HG03097 (cell line): ENCODE results near the gene CHIC2.
"Not testable (repeated sequence)": the region's sequence is repeated elsewhere in the genome, so short reads cannot be mapped to it uniquely, and the experiment has no call there.

ENCODE experiments used
- ATAC-seq: cut with Tn5 transposase; IDR thresholded peaks from one replicate; pipeline ENCODE4 v1.9.1; 2021; ENCODE audit not compliant: unreplicated experiment, low FRiP score

CHIC2 gene

DNA sequence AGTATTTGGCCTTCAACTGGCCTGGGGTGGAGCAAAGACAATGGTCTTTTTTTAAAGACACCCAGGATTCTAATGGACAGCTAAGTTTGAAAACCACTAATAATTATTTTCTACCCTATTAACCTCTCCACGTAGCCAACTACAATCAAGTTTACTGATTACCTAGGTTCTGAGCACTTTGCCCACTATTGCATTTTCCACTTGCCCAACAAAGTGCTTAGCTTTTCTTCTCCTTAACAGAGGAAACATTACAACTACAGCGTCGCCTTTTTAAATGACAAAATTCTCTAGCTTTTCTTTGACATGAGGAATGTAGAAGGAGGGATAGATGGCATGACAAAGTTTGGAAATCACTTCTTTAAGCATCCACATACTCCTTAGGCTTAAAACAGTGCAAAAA is 2.0 kb downstream of the CHIC2 start:
- no peak for ATAC-seq

DNA sequence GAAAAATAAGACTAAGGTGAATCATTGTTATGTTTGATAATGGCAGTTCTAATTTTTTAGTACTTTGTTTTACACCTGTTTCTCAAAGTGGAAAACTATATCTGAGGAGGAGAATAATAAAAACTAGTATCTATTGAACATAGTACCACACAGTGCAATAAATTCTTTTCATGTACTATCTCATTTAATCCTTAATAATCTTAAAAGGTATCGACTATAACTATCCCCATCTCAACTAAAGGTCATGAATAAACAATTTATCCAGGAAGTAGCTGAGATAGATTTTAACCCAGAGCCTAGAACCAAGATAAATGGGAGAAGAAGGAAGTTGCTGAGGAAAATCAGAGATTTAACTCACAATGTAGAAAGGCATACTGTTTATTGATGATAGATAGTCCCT is 2.5 kb downstream of the CHIC2 start:
- no peak for ATAC-seq

GRCh38 chr4:54061067-54061466 is 3.3 kb downstream of the CHIC2 start:
- no peak for ATAC-seq

- ATAC-seq = no peak
Observed at GRCh38 chr4:54060116-54060515, 4.3 kb downstream of the CHIC2 start.

- no peak for ATAC-seq
Observed at GRCh38 chr4:54058171-54058570, 6.2 kb downstream of the CHIC2 start.

GRCh38 chr4:54056360-54056759 is 8.0 kb downstream of the CHIC2 start:
- no peak for ATAC-seq

DNA sequence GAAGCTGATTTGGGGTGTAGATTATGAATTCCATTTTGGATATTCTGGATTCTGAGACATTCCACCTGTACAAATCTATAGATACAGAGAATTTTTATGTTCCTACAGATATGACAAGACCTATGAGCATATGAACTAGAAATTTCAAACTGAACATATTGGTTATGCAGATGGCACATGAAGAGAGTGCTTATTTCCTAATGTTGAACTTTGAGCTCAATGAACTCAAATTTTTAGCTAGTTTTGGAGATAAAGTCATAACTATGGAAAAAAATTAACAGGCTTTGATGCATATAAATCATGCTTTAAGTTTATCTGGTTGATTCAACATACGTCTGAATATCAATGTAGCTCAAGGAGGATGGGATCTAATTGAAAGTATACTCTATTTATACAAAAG is 8.9 kb downstream of the CHIC2 start:
- no peak for ATAC-seq

GRCh38 chr4:54054501-54054900 is 9.9 kb downstream of the CHIC2 start:
- no peak for ATAC-seq

GRCh38 chr4:54053322-54053721 is 11.1 kb downstream of the CHIC2 start:
- not testable (repeated sequence) for ATAC-seq

- ATAC-seq = no peak
Observed at GRCh38 chr4:54050214-54050904, 14.0 kb downstream of the CHIC2 start.

- ATAC-seq = not testable (repeated sequence)
Observed at GRCh38 chr4:54043630-54044029, 20.8 kb downstream of the CHIC2 start.

DNA sequence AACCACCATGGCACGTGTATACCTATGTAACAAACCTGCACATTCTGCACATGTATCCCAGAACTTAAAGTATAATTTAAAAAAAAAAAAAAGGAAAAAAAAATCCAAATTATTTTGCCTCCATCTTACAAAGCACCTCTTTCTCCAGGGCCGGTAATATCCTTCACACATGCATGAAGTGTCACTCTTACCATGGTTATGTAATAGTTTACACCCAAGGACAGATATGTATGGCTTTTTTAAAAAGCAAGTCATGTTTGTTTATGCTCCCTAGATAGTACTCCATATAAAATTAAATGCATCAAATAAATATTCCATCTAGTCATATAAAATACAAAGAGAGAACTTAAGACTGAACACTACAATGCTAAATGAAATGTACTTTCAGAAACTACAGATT is 22.5 kb downstream of the CHIC2 start:
- ATAC-seq = no peak

- ATAC-seq = no peak
Observed at GRCh38 chr4:54041100-54041499, 23.3 kb downstream of the CHIC2 start.

DNA sequence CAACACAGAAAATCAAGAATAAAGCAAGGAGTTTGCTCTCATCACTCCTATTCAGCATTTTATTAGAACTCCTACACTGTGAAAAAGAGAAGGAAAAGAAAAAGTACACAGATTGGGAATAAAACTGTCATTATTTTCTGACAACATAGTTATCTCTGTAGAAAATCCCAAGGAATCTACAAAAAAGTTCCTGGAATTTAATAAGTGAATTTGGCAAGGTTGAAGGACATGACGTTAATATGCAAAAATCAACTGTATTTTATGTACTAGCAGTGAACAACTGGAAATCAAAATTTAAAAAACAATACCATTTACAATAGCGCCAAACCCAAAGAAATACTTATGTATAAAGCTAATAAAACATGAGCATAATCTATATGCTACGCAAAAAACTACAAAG is 26.3 kb downstream of the CHIC2 start:
- ATAC-seq = no peak

GRCh38 chr4:54036184-54036583 is 28.2 kb downstream of the CHIC2 start:
- ATAC-seq = no peak

DNA sequence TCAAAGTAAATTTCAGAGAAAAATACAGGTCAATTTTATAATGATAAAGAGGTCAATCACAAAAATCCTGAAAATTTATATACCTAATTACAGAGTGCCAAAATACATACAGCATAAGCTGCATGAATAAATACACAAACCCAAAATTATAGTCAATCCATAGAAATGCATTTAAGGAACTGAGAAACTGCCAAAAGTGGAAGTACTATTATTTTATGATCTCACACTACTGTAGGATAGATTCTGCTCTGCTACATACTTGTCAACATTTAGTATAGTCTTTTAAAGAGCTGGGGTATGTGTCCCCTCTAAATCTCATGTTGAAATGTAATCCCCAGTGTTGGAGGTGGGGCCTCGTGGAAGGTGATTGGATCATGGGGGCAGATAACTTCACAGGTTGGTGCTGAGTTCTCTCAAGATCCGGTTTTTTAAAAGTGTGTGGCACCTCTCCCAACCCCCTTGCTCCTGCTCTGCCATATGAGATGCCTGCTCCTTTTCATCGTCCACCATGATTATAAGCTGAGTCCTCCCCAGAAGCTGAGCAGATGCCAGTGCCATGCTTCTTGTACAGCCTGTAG is 31.8 kb downstream of the CHIC2 start:
- ATAC-seq = no peak

DNA sequence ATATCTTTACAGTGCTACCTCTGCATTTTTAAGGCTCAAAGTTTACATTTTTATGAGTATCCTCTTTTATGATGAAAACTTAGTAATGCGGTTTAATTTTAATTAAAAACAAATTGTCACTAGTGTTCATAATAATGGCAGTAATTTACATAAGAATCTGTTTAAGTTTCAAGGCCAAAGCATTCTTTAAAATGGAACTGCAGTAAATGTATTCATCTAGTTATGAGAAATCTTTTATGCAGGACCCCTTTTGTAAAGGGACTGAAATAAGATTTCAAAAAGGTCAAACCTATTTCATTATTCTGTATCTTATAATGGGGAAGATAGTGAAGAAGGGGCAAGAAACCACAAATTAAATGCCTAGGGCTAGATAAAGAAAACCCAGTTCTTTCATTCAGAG is 37.1 kb downstream of the CHIC2 start:
- no peak for ATAC-seq

DNA sequence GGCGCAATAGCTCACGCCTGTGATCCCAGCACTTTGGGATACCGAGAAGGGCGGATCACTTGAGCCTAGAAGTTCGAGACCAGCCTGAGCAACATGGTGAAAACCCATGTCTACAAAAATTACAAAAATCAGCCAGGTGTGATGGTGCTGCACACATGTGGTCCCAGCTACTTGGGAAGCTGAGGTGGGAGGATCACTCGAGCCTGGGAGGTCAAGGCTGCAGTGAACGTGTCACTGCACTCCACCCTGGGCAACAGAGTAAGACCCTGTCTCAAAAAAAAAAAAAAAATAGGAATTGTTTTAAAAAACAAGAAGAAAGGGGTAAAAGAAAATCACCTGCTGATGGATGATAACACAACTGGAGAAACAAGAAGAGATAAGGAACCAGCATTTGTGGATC is 38.8 kb downstream of the CHIC2 start:
- no peak for ATAC-seq

GRCh38 chr4:54023019-54023418 is 41.4 kb downstream of the CHIC2 start:
- ATAC-seq = not testable (repeated sequence)

DNA sequence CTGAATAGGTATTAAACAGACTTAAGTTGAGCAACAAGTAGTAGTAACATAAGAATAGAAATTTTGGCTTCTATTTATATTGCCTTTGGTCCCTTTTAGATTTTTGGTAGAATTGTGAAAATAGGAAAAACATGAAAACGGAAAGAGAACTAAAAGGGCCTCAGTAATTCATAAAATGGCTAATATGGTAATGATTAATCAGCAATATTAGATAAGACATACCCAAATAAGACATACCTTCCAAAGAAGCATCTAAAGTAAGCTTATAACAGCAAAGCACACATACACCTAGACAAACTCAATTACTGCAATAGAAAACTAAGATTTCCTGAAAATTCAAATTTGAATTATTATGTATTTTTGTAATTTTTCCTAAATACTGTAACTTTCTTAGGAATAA is 46.4 kb downstream of the CHIC2 start:
- ATAC-seq = no peak

GRCh38 chr4:54017308-54017707 is 47.1 kb downstream of the CHIC2 start:
- ATAC-seq = no peak

GRCh38 chr4:54016504-54016903 is 47.9 kb downstream of the CHIC2 start:
- no peak for ATAC-seq
